ENCODE results near the gene ANAPC1.
"Not testable (repeated sequence)": the region's sequence is repeated elsewhere in the genome, so short reads cannot be mapped to it uniquely, and the experiment has no call there.

The ANAPC1 gene

GRCh38 chr2:111727611-111728110 is 156.3 kb downstream of the ANAPC1 start:
- not testable (repeated sequence) for DNase-seq

DNA sequence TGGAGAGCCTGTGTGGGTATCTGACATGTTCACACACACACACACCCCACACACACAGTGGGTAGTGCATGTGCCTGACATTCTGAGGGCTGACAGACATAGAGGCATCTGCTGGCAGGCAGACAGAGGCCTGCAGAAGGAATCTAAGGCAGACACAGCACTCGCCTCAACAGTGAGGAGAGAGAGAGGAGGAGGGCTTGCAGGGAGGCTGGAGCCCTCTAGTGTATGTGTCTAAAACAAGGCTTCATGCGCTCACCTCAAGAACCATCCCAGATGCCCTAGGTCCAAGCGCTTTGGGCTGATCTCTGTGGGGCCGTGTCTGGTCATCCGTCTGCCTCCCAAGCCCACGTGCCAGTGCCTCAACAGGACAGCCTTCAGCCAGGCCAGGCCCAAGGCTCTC is 158.3 kb downstream of the ANAPC1 start:
- DNase-seq: not testable (repeated sequence)

DNA sequence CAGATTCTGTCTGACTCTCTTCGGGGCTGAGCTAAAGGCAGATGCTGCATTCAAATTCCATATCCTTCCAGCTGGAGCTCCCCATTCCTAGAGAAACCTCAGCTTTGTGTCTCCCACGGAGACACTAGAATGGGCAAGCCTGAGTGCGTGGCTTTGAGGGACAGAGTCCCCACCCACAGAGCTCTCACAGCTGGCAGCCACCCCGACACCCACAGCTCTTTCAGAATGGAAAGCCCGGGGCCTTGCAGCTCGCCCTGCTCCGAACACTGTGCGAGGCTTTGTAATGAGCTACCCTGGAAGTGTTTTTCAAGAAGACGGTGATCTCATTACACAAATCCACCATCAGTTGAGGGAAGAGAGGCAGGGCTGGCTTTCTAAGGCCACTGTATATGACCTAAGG is 164.4 kb downstream of the ANAPC1 start:
- DNase-seq: not testable (repeated sequence)

Measured in midbrain (tissue), 1 donor.